ENCODE measurements around the gene PRKACA.

Gene PRKACA

DNA sequence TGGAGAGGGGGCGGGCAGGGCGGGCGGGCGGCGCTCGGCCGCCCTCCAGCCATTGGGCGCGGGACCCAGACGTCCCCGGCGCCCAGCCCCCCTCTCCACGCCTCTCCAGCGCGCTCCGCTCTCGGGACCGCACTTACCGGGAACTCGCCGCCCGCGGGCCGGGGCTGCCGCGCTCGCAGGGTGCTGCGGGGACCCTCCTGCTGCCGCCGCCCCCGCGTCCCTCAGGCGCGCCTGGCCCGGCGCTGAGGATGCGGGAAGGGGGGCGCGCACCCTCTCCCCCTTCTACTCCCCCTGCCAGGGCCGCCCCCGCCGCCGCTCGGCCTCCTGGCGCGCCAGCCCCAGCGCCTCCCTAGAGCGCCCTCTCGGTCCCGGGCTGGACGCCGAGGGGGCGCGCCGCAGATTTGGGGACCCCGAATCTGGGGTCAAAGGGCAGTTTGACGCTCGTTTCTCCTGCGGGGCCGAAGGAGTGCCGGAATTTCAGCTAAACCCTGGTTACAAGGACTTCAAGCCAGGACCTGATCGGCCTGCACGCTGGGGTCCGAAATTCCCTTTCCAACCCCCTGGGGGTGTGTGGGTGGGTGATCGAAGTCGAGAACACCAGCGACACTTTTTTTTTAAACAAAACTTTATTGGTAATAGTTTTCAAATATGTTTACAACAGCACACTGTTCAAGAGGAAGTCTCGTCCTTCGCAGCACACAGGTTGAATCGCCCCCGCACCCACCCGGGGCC lies 26.3 kb downstream of the PRKACA start:
- DNase-seq: peak; percentile 90

- DNase-seq: peak; percentile 92
These were observed 27.0 kb downstream of the PRKACA start, which contains the start of gene SAMD1 for GRCh38 chr19:14090509-14091080. SAMD1 (minus strand) TSS chr19:14090751.

GRCh38 chr19:14089662-14090508 lies 27.7 kb downstream of the PRKACA start:
- peak; percentile 83 for DNase-seq

GRCh38 chr19:14089412-14089661 lies 28.2 kb downstream of the PRKACA start:
- DNase-seq: no peak

- DNase-seq: no peak
These were observed 28.7 kb downstream of the PRKACA start for GRCh38 chr19:14088634-14089411.

- no peak for DNase-seq
These were observed 31.5 kb downstream of the PRKACA start for GRCh38 chr19:14086098-14086497.

GRCh38 chr19:14085309-14085995 lies 32.1 kb downstream of the PRKACA start, which contains the start of gene C19orf67:
C19orf67 (minus strand) TSS chr19:14085783; CDS start chr19:14085627, 156 bp downstream.
- no peak for DNase-seq

- DNase-seq: no peak
These were observed 34.9 kb downstream of the PRKACA start for GRCh38 chr19:14082675-14082960.

DNA sequence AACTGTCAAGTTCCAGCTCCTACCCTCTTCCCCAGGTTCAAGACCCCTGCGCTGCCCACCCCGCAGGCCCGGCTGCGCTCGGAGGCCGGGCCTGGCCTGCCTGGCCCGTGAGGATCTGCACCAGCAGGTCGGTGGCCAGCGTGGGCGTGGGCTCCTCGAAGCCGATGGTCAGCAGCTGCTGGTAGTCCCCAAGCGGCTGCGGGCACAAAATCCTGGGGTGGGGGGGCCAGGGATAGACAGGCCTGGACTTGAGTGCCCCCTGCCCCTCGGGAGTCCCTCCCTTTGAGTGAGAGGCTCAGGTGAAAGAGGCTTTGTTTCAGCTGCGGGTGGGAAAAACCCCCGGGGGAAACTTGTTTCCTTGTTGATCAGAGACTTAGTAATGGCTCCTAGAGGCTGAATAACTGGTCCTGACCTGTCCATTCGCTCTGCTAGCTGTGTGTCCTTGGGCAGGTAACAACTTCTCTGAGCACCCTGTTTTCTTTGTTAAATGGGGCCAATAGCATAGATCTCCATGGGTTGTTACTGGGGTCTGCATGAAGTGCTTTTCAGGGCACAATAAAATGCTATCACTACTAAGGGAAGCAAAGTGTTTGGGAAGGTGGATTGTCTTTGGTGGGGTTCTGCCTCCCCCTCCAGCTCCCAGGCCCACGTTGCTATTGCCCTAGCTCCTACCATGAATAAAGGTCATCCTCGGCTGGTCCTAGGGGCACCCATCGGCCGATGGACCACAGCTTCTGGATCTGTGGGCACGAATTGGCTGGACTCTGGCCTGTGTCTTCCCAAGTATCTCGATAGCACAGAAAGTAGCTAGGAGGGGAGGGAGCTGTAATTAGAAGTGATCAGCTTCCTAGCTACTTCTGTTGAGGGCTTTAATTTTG lies 35.5 kb downstream of the PRKACA start:
- peak; percentile 79 for DNase-seq

DNA sequence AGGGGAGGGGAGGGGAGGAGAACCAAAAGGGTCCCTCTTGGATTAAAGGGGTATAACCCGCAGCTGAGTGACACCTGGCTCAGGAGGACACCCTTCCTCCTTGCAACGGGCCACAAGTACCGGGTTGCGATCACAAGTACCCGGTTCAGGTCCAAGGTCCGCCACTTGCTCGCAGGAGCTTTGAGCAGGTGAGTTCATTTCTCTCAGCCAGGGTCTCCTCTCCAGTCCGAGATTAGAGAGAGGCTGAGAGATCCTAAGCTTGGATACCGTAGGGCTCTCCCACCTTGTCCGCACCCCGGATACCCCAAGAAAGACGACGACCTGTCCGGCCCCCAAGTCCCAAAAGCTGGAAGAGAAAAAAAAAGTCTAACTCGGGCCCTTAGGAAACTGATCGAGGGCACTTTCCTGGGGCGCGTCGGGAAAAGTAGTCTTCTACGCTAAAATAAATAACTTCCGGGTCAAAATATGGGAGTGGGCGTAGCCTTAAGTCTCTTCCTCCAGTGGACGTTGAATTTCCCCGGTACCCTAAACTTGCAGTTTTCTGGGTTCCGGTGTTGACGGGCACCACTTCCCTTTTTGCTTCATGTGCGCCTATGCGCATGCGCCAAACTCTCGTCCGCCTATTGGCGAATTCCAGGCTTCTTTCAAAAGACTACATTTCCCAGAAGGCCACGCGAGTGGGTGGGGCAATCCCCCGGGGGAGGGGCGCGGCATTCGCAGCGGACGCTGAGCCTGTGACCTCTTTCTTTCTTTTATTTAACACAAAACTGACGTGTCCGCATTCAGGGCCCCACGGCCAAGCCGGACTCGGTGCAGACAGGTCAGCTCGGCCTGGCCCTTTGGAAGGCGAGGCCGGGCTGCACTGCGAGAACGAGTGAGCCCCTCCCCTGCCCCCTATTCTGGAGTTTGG lies 36.4 kb downstream of the PRKACA start:
- DNase-seq: peak; percentile 100

DNA sequence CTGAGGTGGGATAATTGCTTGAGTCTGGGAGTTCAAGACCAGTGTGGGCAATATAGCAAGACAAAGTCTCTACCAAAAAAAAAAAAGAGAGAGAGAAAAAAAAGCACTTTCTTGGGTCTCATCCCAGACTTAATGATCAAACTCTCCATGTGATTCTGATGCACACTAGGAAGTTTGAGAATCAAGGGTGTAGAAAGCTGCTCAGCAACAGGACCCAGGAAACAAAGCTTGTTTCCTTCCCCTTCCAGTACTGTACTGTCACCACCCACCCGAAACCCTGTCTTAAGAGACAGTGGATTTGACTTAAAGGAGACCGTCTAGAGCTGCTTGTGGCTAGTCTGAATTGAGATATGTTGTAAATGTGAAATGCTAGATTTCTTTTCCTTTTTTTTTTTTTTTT lies 39.2 kb downstream of the PRKACA start:
- DNase-seq: no peak

DNA sequence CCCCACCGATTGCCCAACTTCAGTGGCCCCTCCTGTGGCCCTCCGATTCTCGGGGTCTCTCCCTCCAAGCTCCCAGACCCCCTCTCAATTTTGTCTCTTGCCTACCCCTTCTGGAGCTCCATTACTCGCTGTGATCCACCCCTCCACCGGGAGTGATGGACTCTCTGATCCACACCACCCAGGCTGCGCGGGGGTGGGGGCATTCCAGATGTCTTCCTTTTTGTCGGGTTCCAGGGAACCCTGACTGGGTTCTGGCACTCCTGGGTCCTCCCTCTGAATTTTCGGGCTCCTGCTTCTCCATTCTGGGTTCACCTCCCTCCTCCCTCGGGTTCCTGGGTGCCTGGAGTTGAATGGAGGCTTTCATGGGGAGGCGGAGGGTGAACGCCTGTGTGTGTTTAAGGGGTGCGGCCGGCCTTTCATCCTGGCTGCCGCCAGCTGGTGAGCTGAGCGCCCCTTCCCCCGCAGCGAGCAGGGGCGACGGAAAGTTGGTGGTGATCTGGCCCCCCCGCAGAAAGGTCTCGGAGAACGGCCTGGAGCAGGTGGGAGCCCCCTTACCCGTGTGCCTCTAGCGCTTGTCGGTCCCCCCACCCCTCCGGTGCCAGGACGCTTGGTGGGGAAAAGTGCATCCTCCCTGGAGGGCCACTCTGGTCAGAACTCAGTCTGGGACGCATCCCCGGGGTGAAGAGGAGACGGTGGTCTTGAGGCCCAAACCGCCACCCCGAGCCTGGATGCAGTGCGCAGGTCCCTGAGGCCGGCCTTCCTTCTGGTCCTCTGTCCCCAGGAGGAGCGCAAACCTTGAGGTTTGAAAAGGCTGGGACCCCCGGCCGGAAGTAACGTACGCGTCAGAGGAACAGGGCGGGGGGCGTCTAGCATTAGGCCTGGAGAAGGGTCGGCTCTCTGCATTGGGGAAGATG lies 43.4 kb downstream of the PRKACA start:
- peak; percentile 79 for DNase-seq

GRCh38 chr19:14073261-14073924 lies 44.2 kb downstream of the PRKACA start:
- peak; percentile 91 for DNase-seq

GRCh38 chr19:14072535-14073260 lies 44.9 kb downstream of the PRKACA start, which contains the start of gene MISP3:
MISP3 (plus strand) TSS chr19:14072786; CDS start chr19:14073310, 524 bp downstream.
- peak; percentile 76 for DNase-seq

DNA sequence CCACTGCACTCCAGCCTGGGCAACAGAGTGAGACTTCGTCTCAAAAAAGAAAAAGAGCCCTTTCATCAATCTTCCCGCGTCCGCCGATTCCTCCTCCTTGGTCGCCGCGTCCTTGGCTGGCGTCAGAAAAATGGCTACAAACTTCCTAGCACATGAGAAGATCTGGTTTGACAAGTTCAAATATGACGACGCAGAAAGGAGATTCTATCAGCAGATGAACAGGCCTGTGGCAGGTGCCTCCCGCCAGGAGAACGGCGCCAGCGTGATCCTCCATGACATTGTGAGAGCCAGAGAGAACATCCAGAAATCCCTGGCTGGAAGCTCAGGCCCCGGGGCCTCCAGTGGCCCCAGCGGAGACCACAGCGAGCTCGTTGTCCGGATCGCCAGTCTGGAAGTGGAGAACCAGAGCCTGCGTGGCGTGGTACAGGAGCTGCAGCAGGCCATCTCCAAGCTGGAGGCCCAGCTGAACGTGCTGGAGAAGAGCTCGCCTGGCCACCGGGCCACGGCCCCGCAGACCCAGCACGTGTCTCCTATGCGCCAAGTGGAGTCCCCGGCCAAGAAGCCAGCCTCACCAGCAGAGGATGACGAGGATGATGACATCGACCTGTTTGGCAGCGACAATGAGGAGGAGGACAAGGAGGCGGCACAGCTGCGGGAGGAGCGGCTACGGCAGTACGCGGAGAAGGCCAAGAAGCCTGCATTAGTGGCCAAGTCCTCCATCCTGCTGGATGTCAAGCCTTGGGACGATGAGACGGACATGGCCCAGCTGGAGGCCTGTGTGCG lies 47.1 kb downstream of the PRKACA start:
- no peak for DNase-seq

GRCh38 chr19:14066134-14066533 lies 51.4 kb downstream of the PRKACA start:
- no peak for DNase-seq

- no peak for DNase-seq
These were observed 54.5 kb downstream of the PRKACA start for GRCh38 chr19:14063105-14063504.
